IMR-90 (cell line): Measurements from ENCODE around the gene KLHL28. TPM values are rescaled to one million over a fixed set of nuclear protein-coding genes. Genes with fewer than 3 reads are reported as not detected.

ENCODE experiments used
- ATAC-seq: fragments of 200-7000 bp; cut with Tn5 transposase; 2 replicates; pipeline ENCODE4 v1.9.1; 2020; ENCODE audit warnings: low read depth, mild to moderate bottlenecking, moderate library complexity
- BruUV-seq: library from RNA; stranded (reverse); fragments of 400-500 nt; replicated peaks from 2 replicates; lab custom pipeline; 2021; lab: Mats Ljungman, UMichigan
- CTCF ChIA-PET: fragments of 300-600 bp; formaldehyde crosslinking; extraction: SDS; loops from one replicate; lab custom pipeline; 2021; ENCODE audit warnings: antibody characterized with exemption; lab: Yijun Ruan, JAX
- POLR2A ChIA-PET: fragments of 300-600 bp; sonication (Branson Sonifier 250); formaldehyde crosslinking; loops from one replicate; lab custom pipeline; 2022; ENCODE audit warnings: antibody characterized with exemption; ENCODE audit not compliant: unreplicated experiment; lab: Charles Lee
- DNase-seq: peaks from one replicate; pipeline ENCODE4 v3.0.0; 2013
- H2AFZ ChIP-seq: replicated peaks from 2 replicates; pipeline ENCODE3; 2013; ENCODE audit warnings: low read length, mild to moderate bottlenecking; ENCODE audit not compliant: poor library complexity
- H2AK5ac ChIP-seq: 2 replicates; pipeline ENCODE4 v1.6.1; 2013; ENCODE audit warnings: low read depth, low read length, inconsistent platforms
- H2AK9ac ChIP-seq: replicated peaks from 2 replicates; pipeline ENCODE3; 2013; ENCODE audit warnings: mild to moderate bottlenecking, low read depth, low read length, moderate library complexity; ENCODE audit not compliant: poor library complexity
- H2BK120ac ChIP-seq: 2 replicates; pipeline ENCODE4 v1.6.1; 2013; ENCODE audit warnings: low read depth, low read length, inconsistent platforms
- H2BK15ac ChIP-seq: 3 replicates; pipeline ENCODE4 v1.6.1; 2013; ENCODE audit warnings: low read depth, low read length, inconsistent platforms
- H2BK20ac ChIP-seq: 2 replicates; pipeline ENCODE4 v1.6.1; 2013; ENCODE audit warnings: low read depth, mild to moderate bottlenecking, inconsistent platforms, low read length, moderate library complexity
- H2BK5ac ChIP-seq: 2 replicates; pipeline ENCODE4 v1.6.1; 2013; ENCODE audit warnings: mild to moderate bottlenecking, low read depth, low read length, inconsistent platforms; ENCODE audit not compliant: poor library complexity, severe bottlenecking
- H3K14ac ChIP-seq: replicated peaks from 2 replicates; pipeline ENCODE4 v1.6.1; 2013; ENCODE audit warnings: low read depth, low read length, inconsistent platforms
- H3K18ac ChIP-seq: 2 replicates; pipeline ENCODE4 v1.6.1; 2013; ENCODE audit warnings: low read depth, low read length, control low read depth
- H3K23ac ChIP-seq: 2 replicates; pipeline ENCODE4 v1.6.1; 2013; ENCODE audit warnings: low read depth, low read length, inconsistent platforms
- H3K27ac ChIP-seq: 2 replicates; pipeline ENCODE4 v1.5.1; 2013; ENCODE audit warnings: mild to moderate bottlenecking, control low read depth, low read length; ENCODE audit not compliant: insufficient read depth
- H3K27me3 ChIP-seq: 2 replicates; pipeline ENCODE4 v1.6.1; 2013; ENCODE audit warnings: low read length; ENCODE audit not compliant: control insufficient read depth, insufficient read depth
- H3K36me3 ChIP-seq: 2 replicates; pipeline ENCODE4 v1.6.1; 2013; ENCODE audit warnings: low read length, mixed read lengths; ENCODE audit not compliant: control insufficient read depth, insufficient read depth
- H3K4ac ChIP-seq: 2 replicates; pipeline ENCODE4 v1.6.1; 2013; ENCODE audit warnings: low read depth, low read length, inconsistent platforms
- H3K4me1 ChIP-seq: 2 replicates; pipeline ENCODE4 v1.6.1; 2013; ENCODE audit warnings: low read length, mixed read lengths; ENCODE audit not compliant: control insufficient read depth, insufficient read depth
- H3K4me2 ChIP-seq: 2 replicates; pipeline ENCODE4 v1.6.1; 2013; ENCODE audit warnings: low read depth, mild to moderate bottlenecking, control low read depth, low read length, moderate library complexity
- H3K4me3 ChIP-seq: 2 replicates; pipeline ENCODE4 v1.5.1; 2013; ENCODE audit warnings: low read depth, mild to moderate bottlenecking, control low read depth, low read length, moderate library complexity; ENCODE audit not compliant: insufficient read depth
- H3K56ac ChIP-seq: 2 replicates; pipeline ENCODE4 v1.6.1; 2013; ENCODE audit warnings: low read length, inconsistent platforms; ENCODE audit not compliant: insufficient read depth; ENCODE audit errors: extremely low read depth
- H3K79me1 ChIP-seq, 2 experiments: 2 replicates each; pipeline ENCODE4 v1.6.1; 2013; ENCODE audit warnings: low read length in 2 of 2, inconsistent platforms in 1 of 2, low read depth in 1 of 2
- H3K9ac ChIP-seq: 2 replicates; pipeline ENCODE4 v1.6.1; 2013; ENCODE audit warnings: low read depth, low read length, control low read depth
- H3K9me1 ChIP-seq: 2 replicates; pipeline ENCODE4 v1.6.1; 2013; ENCODE audit warnings: low read length, inconsistent platforms; ENCODE audit not compliant: insufficient read depth
- H3K9me3 ChIP-seq: 2 replicates; pipeline ENCODE4 v1.6.1; 2013; ENCODE audit warnings: low read length; ENCODE audit not compliant: control insufficient read depth, insufficient read depth
- H4K20me1 ChIP-seq: 2 replicates; pipeline ENCODE4 v1.6.1; 2013; ENCODE audit warnings: low read length, inconsistent platforms; ENCODE audit not compliant: insufficient read depth
- H4K5ac ChIP-seq: 2 replicates; pipeline ENCODE4 v1.6.1; 2013; ENCODE audit warnings: mild to moderate bottlenecking, low read depth, low read length, control low read depth
- H4K8ac ChIP-seq, 2 experiments: 2 replicates each; pipeline ENCODE4 v1.6.1; 2013; ENCODE audit warnings: low read depth in 2 of 2, low read length in 2 of 2, control low read depth in 1 of 2, inconsistent platforms in 1 of 2
- H4K91ac ChIP-seq: 2 replicates; pipeline ENCODE4 v1.6.1; 2013; ENCODE audit warnings: low read depth, low read length, inconsistent platforms; ENCODE audit not compliant: insufficient read depth
- BHLHE40 ChIP-seq: fragments of 150-350 bp; IDR thresholded peaks from 2 replicates; pipeline ENCODE4 v1.6.1; 2016; ENCODE audit warnings: mild to moderate bottlenecking, low read depth, low read length
- CEBPB ChIP-seq: IDR thresholded peaks from 2 replicates; pipeline ENCODE4 v1.6.1; 2012; ENCODE audit warnings: low read depth, low read length, improper control_type of control experiment
- CHD1 ChIP-seq: IDR thresholded peaks from 2 replicates; pipeline ENCODE4 v1.6.1; 2012; ENCODE audit warnings: low read depth, low read length, improper control_type of control experiment
- FOS ChIP-seq: fragments of 150-350 bp; IDR thresholded peaks from 2 replicates; pipeline ENCODE4 v1.6.1; 2016; ENCODE audit warnings: low read depth, low read length
- MAFK ChIP-seq: IDR thresholded peaks from 2 replicates; pipeline ENCODE4 v1.6.1; 2012; ENCODE audit warnings: low read depth, low read length, improper control_type of control experiment
- MAZ ChIP-seq: IDR thresholded peaks from 2 replicates; pipeline ENCODE4 v1.6.1; 2012; ENCODE audit warnings: low read depth, mild to moderate bottlenecking, low read length, improper control_type of control experiment, moderate library complexity, borderline replicate concordance
- MXI1 ChIP-seq: IDR thresholded peaks from 2 replicates; pipeline ENCODE4 v1.6.1; 2012; ENCODE audit warnings: low read depth, mild to moderate bottlenecking, low read length, moderate library complexity, borderline replicate concordance
- NFE2L2 ChIP-seq: fragments of 150-350 bp; IDR thresholded peaks from 2 replicates; pipeline ENCODE4 v1.6.1; 2016; ENCODE audit warnings: low read depth, mild to moderate bottlenecking, low read length
- RAD21 ChIP-seq: IDR thresholded peaks from 2 replicates; pipeline ENCODE4 v1.6.1; 2012; ENCODE audit warnings: low read length, improper control_type of control experiment
- RFX5 ChIP-seq: IDR thresholded peaks from 2 replicates; pipeline ENCODE4 v1.8.0; 2012; ENCODE audit warnings: low read depth, mild to moderate bottlenecking, low read length, moderate library complexity
- SMC3 ChIP-seq: fragments of 150-350 bp; IDR thresholded peaks from 2 replicates; pipeline ENCODE4 v1.6.1; 2016; ENCODE audit warnings: low read depth, mild to moderate bottlenecking, antibody characterized with exemption, low read length, moderate library complexity
- dilution Hi-C: fragments of 300-500 bp; cut with HindIII; formaldehyde crosslinking; loops from one replicate; pipeline ENCODE4 v1.14.3; 2018; ENCODE audit warnings: low sequenced_read_pairs; ENCODE audit not compliant: unreplicated experiment
- in situ Hi-C: fragments of 300-500 bp; cut with MboI; formaldehyde crosslinking; loops from 3 replicates; pipeline ENCODE4 v1.14.3; 2019; ENCODE audit warnings: low sequenced_read_pairs, inconsistent platforms, mixed read lengths
- intact Hi-C: fragments of 100-400 bp; cut with micrococcal nuclease; formaldehyde crosslinking; loops from 2 replicates; pipeline ENCODE4 v1.10.0; 2022
- polyA plus RNA-seq, 3 experiments: library from polyadenylated mRNA; depleted of rRNA; stranded (reverse); fragments of >200 nt; gene quantifications; 2 replicates each; pipeline ENCODE4 v1.2.3, GENCODE V29; 2012; ENCODE audit warnings: low replicate concordance in 1 of 3
- total RNA-seq: library from RNA; depleted of rRNA; stranded (reverse); fragments of >200 nt; gene quantifications from 2 replicates; pipeline ENCODE4 v1.2.3, GENCODE V29; 2012
- TF ChIP-seq, protein P1 (sequence below): conservative IDR thresholded peaks from 2 replicates; pipeline ENCODE4 v1.5.1; 2012; ENCODE audit warnings: mild to moderate bottlenecking, low read depth, low read length, improper control_type of control experiment
- TF ChIP-seq, protein P2 (sequence below): fragments of 150-350 bp; IDR thresholded peaks from 2 replicates; pipeline ENCODE4 v1.6.1; 2017; ENCODE audit warnings: mild to moderate bottlenecking, antibody characterized with exemption, low read length, low read depth
- TF ChIP-seq, protein P3 (sequence below): fragments of 150-350 bp; IDR thresholded peaks from 2 replicates; pipeline ENCODE4 v1.6.1; 2016; ENCODE audit warnings: low read depth, mild to moderate bottlenecking, low read length, moderate library complexity, borderline replicate concordance

The KLHL28 gene
- total and polyA plus RNA-seq, 2 of the 4 experiments (the other 2 are of a cell fraction): 2.9 to 7.7 TPM

DNA sequence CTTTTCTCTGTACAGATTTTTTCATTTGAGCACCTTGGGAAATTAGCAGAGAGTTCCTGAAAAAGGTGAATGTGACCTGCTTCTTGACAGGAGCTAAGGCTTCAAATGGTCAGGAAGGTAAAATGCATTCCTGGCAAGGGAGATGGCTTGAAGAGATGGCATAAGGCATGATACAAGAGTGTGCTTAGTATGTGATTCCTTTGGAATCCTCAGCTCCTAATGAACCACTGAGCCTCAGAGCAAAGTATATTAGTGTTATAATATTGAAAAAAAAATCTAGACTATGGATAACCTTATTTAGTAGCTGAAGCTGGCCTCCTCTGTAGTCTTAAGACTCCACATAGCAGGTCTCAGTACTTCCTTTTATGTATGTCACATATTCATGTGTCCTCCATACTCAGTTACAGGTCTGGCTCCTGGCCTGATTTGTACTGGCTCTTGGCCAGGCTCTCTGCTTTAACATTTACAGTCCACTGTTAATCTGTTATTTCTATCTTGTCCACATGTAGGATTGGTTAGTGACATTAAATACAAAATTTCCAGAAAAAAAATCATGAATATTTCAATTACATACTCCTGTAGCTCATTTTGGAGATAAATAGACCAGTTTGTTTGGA lies 18.1 kb upstream of the KLHL28 start:
- Histone ChIP-seq H3K4me3 (no peak overlapping the region), H3K9ac (no peak overlapping the region), H2BK20ac (no peak overlapping the region), H3K56ac (no peak overlapping the region), H3K18ac (no peak overlapping the region), H3K9me1 (no peaks in the 10 kb centered on the region; the same call in 1 of the 2 replicates), H2BK120ac (no peak overlapping the region), H4K8ac (no peak overlapping the region), H3K27ac (no peak overlapping the region), H2AK5ac (no peak overlapping the region), H3K36me3 (no peaks in the 10 kb centered on the region), H4K5ac (no peak overlapping the region), H3K79me1 (peaks cover 15 to 20% of the 10 kb centered on the region in 2 experiments), H3K4ac (no peak overlapping the region), H3K23ac (no peak overlapping the region), H3K4me1 (no peaks in the 10 kb centered on the region), H4K20me1 (no peaks in the 10 kb centered on the region), H2AFZ (no peak overlapping the region), H4K91ac (no peak overlapping the region), H3K14ac (no peak overlapping the region), H3K9me3 (no peaks in the 10 kb centered on the region), H3K4me2 (no peak overlapping the region), H2BK5ac (no peak overlapping the region), H2AK9ac (no peak overlapping the region), H2BK15ac (no peak overlapping the region), H3K27me3 (no peaks in the 10 kb centered on the region)
- in situ Hi-C loops (no loop called here), dilution Hi-C loops (no loop called here), intact Hi-C loops (no loop called here)
- no TSS peak for BruUV-seq
- DNase-seq: no peak
- ATAC-seq: no peak
- ChIA-PET POLR2A (no interaction called here), CTCF (interaction anchor here (1.0 kb wide), 1 partner anchor 26 kb away, joined by 3 read pairs; no protein-coding TSS in a partner anchor)
- TF ChIP-seq FOS: no peak
- no peak for TF ChIP-seq MAZ
- TF ChIP-seq MAFK: no peak
- no peak for TF ChIP-seq NFE2L2
- no peak for TF ChIP-seq RFX5
- TF ChIP-seq, protein P1, sequence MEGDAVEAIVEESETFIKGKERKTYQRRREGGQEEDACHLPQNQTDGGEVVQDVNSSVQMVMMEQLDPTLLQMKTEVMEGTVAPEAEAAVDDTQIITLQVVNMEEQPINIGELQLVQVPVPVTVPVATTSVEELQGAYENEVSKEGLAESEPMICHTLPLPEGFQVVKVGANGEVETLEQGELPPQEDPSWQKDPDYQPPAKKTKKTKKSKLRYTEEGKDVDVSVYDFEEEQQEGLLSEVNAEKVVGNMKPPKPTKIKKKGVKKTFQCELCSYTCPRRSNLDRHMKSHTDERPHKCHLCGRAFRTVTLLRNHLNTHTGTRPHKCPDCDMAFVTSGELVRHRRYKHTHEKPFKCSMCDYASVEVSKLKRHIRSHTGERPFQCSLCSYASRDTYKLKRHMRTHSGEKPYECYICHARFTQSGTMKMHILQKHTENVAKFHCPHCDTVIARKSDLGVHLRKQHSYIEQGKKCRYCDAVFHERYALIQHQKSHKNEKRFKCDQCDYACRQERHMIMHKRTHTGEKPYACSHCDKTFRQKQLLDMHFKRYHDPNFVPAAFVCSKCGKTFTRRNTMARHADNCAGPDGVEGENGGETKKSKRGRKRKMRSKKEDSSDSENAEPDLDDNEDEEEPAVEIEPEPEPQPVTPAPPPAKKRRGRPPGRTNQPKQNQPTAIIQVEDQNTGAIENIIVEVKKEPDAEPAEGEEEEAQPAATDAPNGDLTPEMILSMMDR: no peak
- no peak for TF ChIP-seq SMC3
- no peak for TF ChIP-seq CEBPB
- TF ChIP-seq CHD1: no peak
- TF ChIP-seq, protein P2, sequence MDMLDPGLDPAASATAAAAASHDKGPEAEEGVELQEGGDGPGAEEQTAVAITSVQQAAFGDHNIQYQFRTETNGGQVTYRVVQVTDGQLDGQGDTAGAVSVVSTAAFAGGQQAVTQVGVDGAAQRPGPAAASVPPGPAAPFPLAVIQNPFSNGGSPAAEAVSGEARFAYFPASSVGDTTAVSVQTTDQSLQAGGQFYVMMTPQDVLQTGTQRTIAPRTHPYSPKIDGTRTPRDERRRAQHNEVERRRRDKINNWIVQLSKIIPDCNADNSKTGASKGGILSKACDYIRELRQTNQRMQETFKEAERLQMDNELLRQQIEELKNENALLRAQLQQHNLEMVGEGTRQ: no peak
- TF ChIP-seq, protein P3, sequence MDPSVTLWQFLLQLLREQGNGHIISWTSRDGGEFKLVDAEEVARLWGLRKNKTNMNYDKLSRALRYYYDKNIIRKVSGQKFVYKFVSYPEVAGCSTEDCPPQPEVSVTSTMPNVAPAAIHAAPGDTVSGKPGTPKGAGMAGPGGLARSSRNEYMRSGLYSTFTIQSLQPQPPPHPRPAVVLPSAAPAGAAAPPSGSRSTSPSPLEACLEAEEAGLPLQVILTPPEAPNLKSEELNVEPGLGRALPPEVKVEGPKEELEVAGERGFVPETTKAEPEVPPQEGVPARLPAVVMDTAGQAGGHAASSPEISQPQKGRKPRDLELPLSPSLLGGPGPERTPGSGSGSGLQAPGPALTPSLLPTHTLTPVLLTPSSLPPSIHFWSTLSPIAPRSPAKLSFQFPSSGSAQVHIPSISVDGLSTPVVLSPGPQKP: no peak
- TF ChIP-seq MXI1: no peak
- no peak for TF ChIP-seq RAD21
- TF ChIP-seq BHLHE40: no peak
